PC-3 (cell line): ENCODE measurements around the gene NYAP1. TPM values are rescaled to one million over a fixed set of nuclear protein-coding genes. Genes with fewer than 3 reads are reported as not detected.

Experiments
- ATAC-seq: fragments of 200-7000 bp; cut with Tn5 transposase; 2 replicates; pipeline ENCODE4 v1.9.1; 2020; ENCODE audit warnings: mild to moderate bottlenecking, moderate library complexity
- BruUV-seq: library from RNA; stranded (reverse); fragments of 400-500 nt; replicated peaks from 2 replicates; lab custom pipeline; 2021; lab: Mats Ljungman, UMichigan
- CTCF ChIA-PET: fragments of 300-600 bp; sonication (Branson Sonifier 250); formaldehyde crosslinking; loops from one replicate; lab custom pipeline; 2022; ENCODE audit warnings: antibody characterized with exemption; lab: Charles Lee
- POLR2A ChIA-PET: fragments of 300-600 bp; sonication (Branson Sonifier 250); formaldehyde crosslinking; loops from one replicate; lab custom pipeline; 2022; ENCODE audit warnings: antibody characterized with exemption; ENCODE audit not compliant: unreplicated experiment; lab: Charles Lee
- DNase-seq: peaks from one replicate; pipeline ENCODE4 v3.0.0-alpha.2; 2015
- H2AFZ ChIP-seq: fragments of 300-600 bp; sonication (generic); 2 replicates; pipeline ENCODE4 v1.6.0; 2016; ENCODE audit warnings: antibody characterized with exemption, low read length
- H3F3A ChIP-seq: fragments of 300-600 bp; sonication (generic); one replicate; pipeline ENCODE4 v1.6.0; 2017; ENCODE audit warnings: antibody characterized with exemption, low read length, control low read depth, mild to moderate bottlenecking; ENCODE audit not compliant: unreplicated experiment
- H3K27ac ChIP-seq: fragments of 300-600 bp; sonication (generic); 2 replicates; pipeline ENCODE4 v1.5.1; 2016; ENCODE audit warnings: mild to moderate bottlenecking, low read length
- H3K27me3 ChIP-seq: fragments of 300-600 bp; sonication (generic); 2 replicates; pipeline ENCODE4 v1.6.1; 2016; ENCODE audit warnings: low read length, mixed read lengths
- H3K36me3 ChIP-seq: fragments of 300-600 bp; sonication (generic); 2 replicates; pipeline ENCODE4 v1.6.1; 2016; ENCODE audit warnings: low read depth, mixed run types, low read length, mixed read lengths
- H3K4me1 ChIP-seq: fragments of 300-600 bp; sonication (generic); 2 replicates; pipeline ENCODE4 v1.5.1; 2016; ENCODE audit warnings: low read length; ENCODE audit not compliant: insufficient read depth
- H3K4me2 ChIP-seq: fragments of 300-600 bp; sonication (generic); 2 replicates; pipeline ENCODE4 v1.6.0; 2016; ENCODE audit warnings: low read length
- H3K4me3 ChIP-seq: fragments of 300-600 bp; sonication (generic); 2 replicates; pipeline ENCODE4 v1.5.1; 2016; ENCODE audit warnings: mild to moderate bottlenecking, low read length, mixed read lengths
- H3K79me2 ChIP-seq: fragments of 300-600 bp; sonication (generic); 2 replicates; pipeline ENCODE4 v1.6.1; 2017; ENCODE audit warnings: low read length, mixed read lengths
- H3K9ac ChIP-seq: fragments of 300-600 bp; sonication (generic); 2 replicates; pipeline ENCODE4 v1.6.0; 2016; ENCODE audit warnings: mild to moderate bottlenecking, low read length
- H3K9me2 ChIP-seq: fragments of 300-600 bp; sonication (generic); replicated peaks from 2 replicates; pipeline ENCODE4 v1.6.1; 2016; ENCODE audit warnings: mixed run types, low read length, mixed read lengths
- H3K9me3 ChIP-seq: fragments of 300-600 bp; sonication (generic); 2 replicates; pipeline ENCODE4 v1.6.1; 2016; ENCODE audit warnings: low read length, mixed read lengths
- H4K20me1 ChIP-seq: fragments of 300-600 bp; sonication (generic); 2 replicates; pipeline ENCODE4 v1.6.1; 2016; ENCODE audit warnings: low read length, mixed read lengths
- EZH2 ChIP-seq: fragments of 300-600 bp; sonication (generic); IDR thresholded peaks from one replicate; pipeline ENCODE4 v1.6.1; 2017; ENCODE audit warnings: antibody characterized with exemption, mild to moderate bottlenecking, low read length; ENCODE audit not compliant: unreplicated experiment
- EZH2phosphoT487 ChIP-seq: fragments of 300-600 bp; sonication (generic); IDR thresholded peaks from 2 replicates; pipeline ENCODE4 v1.6.1; 2018; ENCODE audit warnings: mild to moderate bottlenecking, antibody characterized with exemption, low read length, borderline replicate concordance
- intact Hi-C: fragments of 100-400 bp; cut with micrococcal nuclease; formaldehyde crosslinking; loops from 2 replicates; pipeline ENCODE4 v1.9.0; 2023
- total RNA-seq: library from RNA; depleted of rRNA; stranded (reverse); fragments of >200 nt; gene quantifications from 2 replicates; pipeline ENCODE4 v1.2.3, GENCODE V29; 2014; rRNA removed
- TF ChIP-seq, protein P1 (sequence below): fragments of 300-600 bp; sonication (generic); conservative IDR thresholded peaks from 2 replicates; pipeline ENCODE4 v1.5.1; 2017; ENCODE audit warnings: antibody characterized with exemption, low read depth, mild to moderate bottlenecking, low read length

The NYAP1 gene
- total RNA-seq, 1 experiment from 2014 or later, result 1.9 TPM

DNA sequence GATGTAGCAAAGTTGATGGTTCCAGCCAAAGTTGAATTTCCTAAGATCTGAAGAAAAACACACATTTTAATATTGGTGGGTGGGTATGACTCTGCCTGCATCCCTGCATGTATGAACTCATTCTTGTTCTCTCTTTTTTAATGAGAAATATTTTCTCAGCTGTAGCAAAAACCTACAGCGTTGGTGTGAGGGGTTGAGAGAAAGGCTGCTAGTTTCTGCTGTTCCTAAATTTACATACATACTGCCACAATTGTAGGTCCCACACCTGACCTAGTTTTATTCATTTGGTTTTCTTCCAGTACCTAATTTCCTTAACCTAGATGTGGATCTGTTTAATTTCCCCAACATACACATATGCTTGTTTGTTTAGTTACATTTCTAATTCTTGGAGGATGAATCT, 59.9 kb downstream of the NYAP1 start:
- Histone ChIP-seq H3K9me2 (no peaks in the 10 kb centered on the region), H3K79me2 (peaks cover 47% of the 10 kb centered on the region), H3K9ac (no peak overlapping the region), H3K4me1 (peaks cover 52% of the 10 kb centered on the region), H3K9me3 (no peaks in the 10 kb centered on the region), H3K4me3 (no peak overlapping the region), H3K36me3 (no peaks in the 10 kb centered on the region), H3K27me3 (no peaks in the 10 kb centered on the region), H3K27ac (no peak overlapping the region), H2AFZ (no peak overlapping the region), H3F3A (peaks cover 12% of the 10 kb centered on the region), H4K20me1 (no peaks in the 10 kb centered on the region), H3K4me2 (peak overlapping the region; percentile 29; the same call in 1 of the 2 replicates)
- ChIA-PET POLR2A (interaction anchor here (0.6 kb wide), 1 partner anchor 285 kb away, joined by 4 read pairs; no protein-coding TSS in a partner anchor), CTCF (no interaction called here)
- ATAC-seq, result no peak
- DNase-seq, result no peak
- no TSS peak for BruUV-seq
- intact Hi-C loops, result no loop called here
- TF ChIP-seq, protein P1, sequence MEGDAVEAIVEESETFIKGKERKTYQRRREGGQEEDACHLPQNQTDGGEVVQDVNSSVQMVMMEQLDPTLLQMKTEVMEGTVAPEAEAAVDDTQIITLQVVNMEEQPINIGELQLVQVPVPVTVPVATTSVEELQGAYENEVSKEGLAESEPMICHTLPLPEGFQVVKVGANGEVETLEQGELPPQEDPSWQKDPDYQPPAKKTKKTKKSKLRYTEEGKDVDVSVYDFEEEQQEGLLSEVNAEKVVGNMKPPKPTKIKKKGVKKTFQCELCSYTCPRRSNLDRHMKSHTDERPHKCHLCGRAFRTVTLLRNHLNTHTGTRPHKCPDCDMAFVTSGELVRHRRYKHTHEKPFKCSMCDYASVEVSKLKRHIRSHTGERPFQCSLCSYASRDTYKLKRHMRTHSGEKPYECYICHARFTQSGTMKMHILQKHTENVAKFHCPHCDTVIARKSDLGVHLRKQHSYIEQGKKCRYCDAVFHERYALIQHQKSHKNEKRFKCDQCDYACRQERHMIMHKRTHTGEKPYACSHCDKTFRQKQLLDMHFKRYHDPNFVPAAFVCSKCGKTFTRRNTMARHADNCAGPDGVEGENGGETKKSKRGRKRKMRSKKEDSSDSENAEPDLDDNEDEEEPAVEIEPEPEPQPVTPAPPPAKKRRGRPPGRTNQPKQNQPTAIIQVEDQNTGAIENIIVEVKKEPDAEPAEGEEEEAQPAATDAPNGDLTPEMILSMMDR, result no peak
- TF ChIP-seq EZH2phosphoT487 (no peak), EZH2 (no peak)

DNA sequence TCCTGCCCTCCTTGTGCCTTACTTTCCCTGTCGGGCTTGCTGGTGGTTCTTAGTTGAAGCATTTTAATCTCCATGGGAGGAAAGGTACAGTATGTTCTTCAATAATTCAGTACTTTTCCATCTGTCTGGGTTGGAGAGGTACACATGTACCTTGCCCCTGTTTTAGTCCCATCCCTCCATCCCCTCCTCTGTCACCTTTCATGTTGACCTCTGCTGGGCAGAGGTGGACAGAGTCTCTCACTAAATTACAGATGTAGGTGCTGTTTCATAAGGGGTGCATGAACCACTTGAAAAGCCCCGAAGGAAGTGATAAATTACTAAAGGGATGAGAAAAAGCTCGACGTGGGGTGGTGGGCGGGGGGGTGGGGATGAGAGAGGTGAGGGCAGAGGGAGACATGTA, 60.7 kb downstream of the NYAP1 start:
- Histone ChIP-seq H3K9ac (no peak overlapping the region), H3K79me2 (peaks cover 47% of the 10 kb centered on the region), H4K20me1 (no peaks in the 10 kb centered on the region), H3K4me1 (peaks cover 52% of the 10 kb centered on the region), H3K9me2 (no peaks in the 10 kb centered on the region), H3K36me3 (no peaks in the 10 kb centered on the region), H3K4me2 (peak overlapping the region; percentile 29), H3F3A (peaks cover 12% of the 10 kb centered on the region), H3K4me3 (no peak overlapping the region), H3K9me3 (no peaks in the 10 kb centered on the region), H2AFZ (no peak overlapping the region), H3K27me3 (no peaks in the 10 kb centered on the region), H3K27ac (peak overlapping the region; percentile 83)
- TF ChIP-seq, protein P1, result no peak
- TF ChIP-seq EZH2, result no peak
- no peak for TF ChIP-seq EZH2phosphoT487
- DNase-seq (no peak), ATAC-seq (no peak)
- POLR2A ChIA-PET, result interaction anchor here (0.6 kb wide), 1 partner anchor 284 kb away, joined by 4 read pairs; no protein-coding TSS in a partner anchor
- BruUV-seq, result no TSS peak
- intact Hi-C loops, result no loop called here
- CTCF ChIA-PET, result no interaction called here

Other genes starting within 250 kb of the NYAP1 start
- gene SPDYE3, start 176.2 kb upstream of the NYAP1 start, total RNA-seq, result not detected in 2 replicates
- 71.6 and 74.1 TPM in 2 replicates for gene PILRB, start 125.8 kb upstream of the NYAP1 start, total RNA-seq
- 0.92 and 1.9 TPM in 2 replicates for gene PILRA, start 110.4 kb upstream of the NYAP1 start, total RNA-seq
- 1.4 and 2.2 TPM in 2 replicates for gene ZCWPW1, start 55.2 kb upstream of the NYAP1 start, total RNA-seq
- gene MEPCE, start 54.1 kb upstream of the NYAP1 start, total RNA-seq, result 35.1 and 36.0 TPM in 2 replicates
- gene PPP1R35, start 47.4 kb upstream of the NYAP1 start, total RNA-seq, result 36.1 and 51.1 TPM in 2 replicates
- gene SPACDR, start 19.7 kb upstream of the NYAP1 start, total RNA-seq, result 0.11 and 2.5 TPM in 2 replicates
- 57.1 and 66.1 TPM in 2 replicates for gene TSC22D4, start 4.7 kb upstream of the NYAP1 start, total RNA-seq
- gene AGFG2, start 55.3 kb downstream of the NYAP1 start, total RNA-seq, result 16.9 and 18.2 TPM in 2 replicates
- 0.22 and 0.52 TPM in 2 replicates for gene SAP25, start 90.0 kb downstream of the NYAP1 start, total RNA-seq
- gene LRCH4, start 102.2 kb downstream of the NYAP1 start, total RNA-seq, result 15.6 and 28.7 TPM in 2 replicates
- gene FBXO24, start 102.4 kb downstream of the NYAP1 start, total RNA-seq, result 0.40 TPM in 1 of 2 replicates, not detected in the other
- 8.6 and 16.3 TPM in 2 replicates for gene PCOLCE, start 118.4 kb downstream of the NYAP1 start, total RNA-seq
- gene MOSPD3, start 128.6 kb downstream of the NYAP1 start, total RNA-seq, result 9.4 and 19.4 TPM in 2 replicates
- gene TFR2, start 157.6 kb downstream of the NYAP1 start, total RNA-seq, result not detected in 2 replicates
- not detected in 2 replicates for gene ACTL6B, start 172.5 kb downstream of the NYAP1 start, total RNA-seq
- 164 and 227 TPM in 2 replicates for gene GNB2, start 189.8 kb downstream of the NYAP1 start, total RNA-seq
- gene GIGYF1, start 210.3 kb downstream of the NYAP1 start, total RNA-seq, result 25.9 and 26.6 TPM in 2 replicates
- 151 and 154 TPM in 2 replicates for gene POP7, start 222.2 kb downstream of the NYAP1 start, total RNA-seq
- gene EPO, start 236.5 kb downstream of the NYAP1 start, total RNA-seq, result not detected in 2 replicates
- gene ZAN, start 249.7 kb downstream of the NYAP1 start, total RNA-seq, result not detected in 2 replicates